ENCODE measurements around the gene DISC1. TPM values are rescaled to one million over a fixed set of nuclear protein-coding genes. Genes with fewer than 3 reads are reported as not detected.
"Not testable (repeated sequence)": the region's sequence is repeated elsewhere in the genome, so short reads cannot be mapped to it uniquely, and the experiment has no call there.

Gene DISC1
- total RNA-seq, 1 donor from 2014 or later, result 5.5 TPM

GRCh38 chr1:231716879-231717278 lies 90.3 kb downstream of the DISC1 start:
- intact Hi-C loops (cut with DNase I), result no loop called here
- no peak for DNase-seq (ENCODE audit: low spot score)

GRCh38 chr1:231719485-231720183 lies 93.0 kb downstream of the DISC1 start:
- DNase-seq (ENCODE audit: low spot score), result no peak
- intact Hi-C loops (cut with DNase I), result no loop called here

GRCh38 chr1:231720652-231721325 lies 94.2 kb downstream of the DISC1 start:
- intact Hi-C loops (cut with DNase I), result no loop called here
- DNase-seq (ENCODE audit: low spot score), result no peak

GRCh38 chr1:231721436-231721835 lies 94.8 kb downstream of the DISC1 start:
- no peak for DNase-seq (ENCODE audit: low spot score)
- intact Hi-C loops (cut with DNase I), result no loop called here

GRCh38 chr1:231722356-231722755 lies 95.8 kb downstream of the DISC1 start:
- no peak for DNase-seq (ENCODE audit: low spot score)
- intact Hi-C loops (cut with DNase I), result no loop called here

GRCh38 chr1:231723146-231723545 lies 96.6 kb downstream of the DISC1 start:
- intact Hi-C loops (cut with DNase I), result no loop called here

GRCh38 chr1:231724041-231724440 lies 97.5 kb downstream of the DISC1 start:
- intact Hi-C loops (cut with DNase I), result no loop called here
- DNase-seq (ENCODE audit: low spot score), result no peak

More at GRCh38 chr1:231723146-231723545, 96.6 kb downstream of the DISC1 start:
- no peak for DNase-seq (ENCODE audit: low spot score)

- intact Hi-C loops (cut with DNase I), result no loop called here
- no peak for DNase-seq (ENCODE audit: low spot score)
Observed at GRCh38 chr1:231724876-231725647, 98.5 kb downstream of the DISC1 start.

- DNase-seq (ENCODE audit: low spot score), result no peak
- intact Hi-C loops (cut with DNase I), result no loop called here
Observed at GRCh38 chr1:231727171-231727570, 100.6 kb downstream of the DISC1 start.

GRCh38 chr1:231728987-231729386 lies 102.4 kb downstream of the DISC1 start:
- DNase-seq (ENCODE audit: low spot score); intact Hi-C loops (cut with DNase I): not testable (repeated sequence)

- DNase-seq (ENCODE audit: low spot score), result no peak
- intact Hi-C loops (cut with DNase I), result no loop called here
Observed at GRCh38 chr1:231729544-231729943, 103.0 kb downstream of the DISC1 start.

- intact Hi-C loops (cut with DNase I), result no loop called here
- no peak for DNase-seq (ENCODE audit: low spot score)
Observed at GRCh38 chr1:231731268-231731667, 104.7 kb downstream of the DISC1 start.

GRCh38 chr1:231733063-231733462 lies 106.5 kb downstream of the DISC1 start:
- intact Hi-C loops (cut with DNase I), result no loop called here
- no peak for DNase-seq (ENCODE audit: low spot score)

- intact Hi-C loops (cut with DNase I), result no loop called here
- no peak for DNase-seq (ENCODE audit: low spot score)
Observed at GRCh38 chr1:231733672-231734071, 107.1 kb downstream of the DISC1 start.

GRCh38 chr1:231734417-231734816 lies 107.8 kb downstream of the DISC1 start:
- DNase-seq (ENCODE audit: low spot score), result no peak

GRCh38 chr1:231735411-231735810 lies 108.8 kb downstream of the DISC1 start:
- intact Hi-C loops (cut with DNase I), result no loop called here
- DNase-seq (ENCODE audit: low spot score), result no peak

More at GRCh38 chr1:231734417-231734816, 107.8 kb downstream of the DISC1 start:
- intact Hi-C loops (cut with DNase I), result no loop called here

- intact Hi-C loops (cut with DNase I), result no loop called here
- no peak for DNase-seq (ENCODE audit: low spot score)
Observed at GRCh38 chr1:231735941-231736340, 109.4 kb downstream of the DISC1 start.

- DNase-seq (ENCODE audit: low spot score), result no peak
- intact Hi-C loops (cut with DNase I), result no loop called here
Observed at GRCh38 chr1:231736464-231736863, 109.9 kb downstream of the DISC1 start.

- DNase-seq (ENCODE audit: low spot score), result no peak
- intact Hi-C loops (cut with DNase I), result no loop called here
Observed at GRCh38 chr1:231738554-231738953, 112.0 kb downstream of the DISC1 start.

GRCh38 chr1:231743966-231744365 lies 117.4 kb downstream of the DISC1 start:
- no peak for DNase-seq (ENCODE audit: low spot score)
- intact Hi-C loops (cut with DNase I), result no loop called here
